ENCODE results near the gene TBP. TPM values are rescaled to one million over a fixed set of nuclear protein-coding genes. Genes with fewer than 3 reads are reported as not detected.
A peak's percentile ranks its signal among the peaks of the same experiment; 100 is the strongest.

The TBP gene
- total and polyA plus RNA-seq, 2 of the 13 experiments (the other 11 are each of a cell fraction or from before 2014, with no cell fraction given), result 21.7 to 28.1 TPM

DNA sequence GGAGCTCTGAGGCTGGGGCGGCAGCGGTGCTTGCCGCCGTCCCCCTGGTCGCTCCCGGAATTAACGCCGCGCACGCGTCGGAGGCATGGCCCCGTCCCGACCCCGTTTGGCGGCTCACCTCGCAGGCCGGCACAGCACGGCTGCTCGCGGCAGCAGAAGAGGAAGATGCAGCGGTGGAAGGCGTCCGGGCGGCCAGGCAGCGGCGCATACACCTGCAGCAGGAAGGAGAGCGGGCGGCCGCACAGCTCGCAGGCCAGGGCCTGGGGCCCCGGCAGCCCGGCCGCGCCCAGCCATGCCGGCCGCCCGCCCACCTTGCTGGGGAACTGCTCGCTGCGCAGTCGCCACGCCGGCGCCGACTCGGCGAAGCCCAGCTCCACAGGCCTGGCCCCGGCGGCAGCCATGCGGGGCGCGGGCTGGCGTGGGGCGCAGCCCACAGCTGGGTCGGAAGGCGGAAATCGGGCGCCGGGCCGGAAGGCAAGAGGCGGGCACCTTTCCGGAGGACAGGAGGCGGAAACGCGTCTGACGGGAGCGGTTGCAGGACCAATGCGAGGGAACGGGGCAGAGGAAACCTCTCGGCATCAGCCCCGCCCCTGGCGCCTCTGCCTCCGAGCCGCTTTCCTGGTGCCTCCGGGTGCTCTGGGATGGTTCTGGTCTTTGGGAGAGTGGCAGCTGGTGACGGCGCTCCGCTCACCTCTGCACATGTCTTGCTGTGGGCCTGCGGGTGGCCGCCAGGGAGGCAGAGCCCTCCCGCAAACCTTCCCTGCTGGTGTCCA is 30.2 kb downstream of the TBP start, which contains the start of gene PDCD2 (continued):
- peak; percentile 88 for TF ChIP-seq MAZ (IDR thresholded peaks at IDR 0.05; ENCODE audit: borderline replicate concordance, low read depth, low read length)
- TF ChIP-seq MAZ (CRISPR knock-in tag; IDR thresholded peaks at IDR 0.05; ENCODE audit: low read depth), result peak; percentile 84
- TF ChIP-seq NFE2 (CRISPR knock-in tag; IDR thresholded peaks at IDR 0.05), result no peak
- TF ChIP-seq SNRNP70 (IDR thresholded peaks at IDR 0.05; ENCODE audit: low read depth, low read length), result no peak
- no peak for TF ChIP-seq ZNF512 (CRISPR knock-in tag; IDR thresholded peaks at IDR 0.05)
- no peak for TF ChIP-seq TRIM22 (IDR thresholded peaks at IDR 0.05)
- no peak for TF ChIP-seq GTF3A (CRISPR knock-in tag; conservative IDR thresholded peaks at IDR 0.05)
- TF ChIP-seq BCL6 (CRISPR knock-in tag; IDR thresholded peaks at IDR 0.05), result no peak
- TF ChIP-seq MAFF (IDR thresholded peaks at IDR 0.05; ENCODE audit: low read depth, low read length), result no peak
- no peak for TF ChIP-seq MYNN (CRISPR knock-in tag; IDR thresholded peaks at IDR 0.05; ENCODE audit: low read depth)
- TF ChIP-seq ZNF136 (CRISPR knock-in tag; IDR thresholded peaks at IDR 0.05; ENCODE audit: low read depth), result peak; percentile 60; the same call in 1 of the 2 replicates
- TF ChIP-seq GLMP (CRISPR knock-in tag; IDR thresholded peaks at IDR 0.05; ENCODE audit: borderline replicate concordance), result peak; percentile 73; the same call in 1 of the 2 replicates
- TF ChIP-seq, protein P1, sequence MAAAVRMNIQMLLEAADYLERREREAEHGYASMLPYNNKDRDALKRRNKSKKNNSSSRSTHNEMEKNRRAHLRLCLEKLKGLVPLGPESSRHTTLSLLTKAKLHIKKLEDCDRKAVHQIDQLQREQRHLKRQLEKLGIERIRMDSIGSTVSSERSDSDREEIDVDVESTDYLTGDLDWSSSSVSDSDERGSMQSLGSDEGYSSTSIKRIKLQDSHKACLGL (CRISPR knock-in tag; IDR thresholded peaks at IDR 0.05), result peak; percentile 64
- TF ChIP-seq NR2C2 (CRISPR knock-in tag; IDR thresholded peaks at IDR 0.05; ENCODE audit: borderline replicate concordance), result peak; percentile 80
- no peak for TF ChIP-seq ZNF20 (CRISPR knock-in tag; IDR thresholded peaks at IDR 0.05)
- peak; percentile 93; the same call in 1 of the 2 replicates for TF ChIP-seq IRX3 (CRISPR knock-in tag; IDR thresholded peaks at IDR 0.05; ENCODE audit: borderline replicate concordance, low read depth)
- no peak for TF ChIP-seq TGIF2 (CRISPR knock-in tag; IDR thresholded peaks at IDR 0.05)
- no peak for TF ChIP-seq AFF4 (CRISPR knock-in tag; IDR thresholded peaks at IDR 0.05)
- peak; percentile 68; the same call in 1 of the 2 replicates for TF ChIP-seq ZNF160 (CRISPR knock-in tag; IDR thresholded peaks at IDR 0.05)
- no peak for TF ChIP-seq ZNF367 (CRISPR knock-in tag; IDR thresholded peaks at IDR 0.05; ENCODE audit: borderline replicate concordance)
- no peak for TF ChIP-seq ZBTB42 (CRISPR knock-in tag; IDR thresholded peaks at IDR 0.05)

All from HepG2 (cell line).